Progenitor cell of endocrine pancreas (in vitro differentiated cells): ENCODE measurements around the gene ST6GALNAC4. TPM values are rescaled to one million over a fixed set of nuclear protein-coding genes. Genes with fewer than 3 reads are reported as not detected.

ENCODE experiments used
- DNase-seq: peaks from one replicate; pipeline ENCODE4 v3.0.0; 2021; ENCODE audit warnings: low spot score; ENCODE audit not compliant: unreplicated experiment
- H3K27ac Mint-ChIP-seq: 2 replicates; pipeline ENCODE4 v1.8.0; 2021; ENCODE audit warnings: mild to moderate bottlenecking, moderate library complexity, mixed read lengths
- H3K27me3 Mint-ChIP-seq: 2 replicates; pipeline ENCODE4 v1.8.0; 2021; ENCODE audit warnings: mixed read lengths
- H3K36me3 Mint-ChIP-seq: 2 replicates; pipeline ENCODE4 v1.8.0; 2022; ENCODE audit warnings: mixed read lengths; ENCODE audit not compliant: insufficient read depth
- H3K4me1 Mint-ChIP-seq: 2 replicates; pipeline ENCODE4 v1.8.0; 2021; ENCODE audit warnings: low read depth, mixed read lengths
- H3K4me3 Mint-ChIP-seq: 2 replicates; pipeline ENCODE4 v1.8.0; 2021; ENCODE audit warnings: low read depth, mild to moderate bottlenecking, moderate library complexity, mixed read lengths
- H3K9me3 Mint-ChIP-seq: 2 replicates; pipeline ENCODE4 v1.8.0; 2021; ENCODE audit warnings: low read depth, mixed read lengths
- total RNA-seq: library from RNA; stranded (reverse); gene quantifications from 2 replicates; pipeline ENCODE4 v1.2.1, GENCODE V29; 2021
- TF ChIP-seq, protein P1 (sequence below): fragments of 200-600 bp; sonication (generic); IDR thresholded peaks from one replicate; pipeline ENCODE4 v1.5.0; 2021; ENCODE audit warnings: antibody characterized with exemption, mild to moderate bottlenecking; ENCODE audit not compliant: unreplicated experiment

The ST6GALNAC4 gene
- total RNA-seq, 1 donor from 2014 or later: 7.7 TPM

DNA sequence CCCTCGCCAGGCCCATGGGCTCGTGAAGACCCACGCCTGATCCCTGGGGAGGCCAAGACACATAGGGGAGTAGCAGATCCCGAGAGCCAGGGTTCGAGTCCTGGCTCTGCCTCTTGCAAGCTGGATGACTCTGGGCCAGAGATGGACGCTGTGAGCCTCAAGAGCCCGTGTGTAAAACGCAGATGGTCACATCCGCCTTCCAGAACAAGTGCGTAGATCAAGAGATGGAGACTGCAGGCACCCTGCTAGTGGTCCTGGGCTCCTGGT, 8.2 kb downstream of the ST6GALNAC4 start:
- Mint-ChIP-seq H3K27me3 (no peaks in the 10 kb centered on the region), H3K9me3 (no peaks in the 10 kb centered on the region)
- TF ChIP-seq, protein P1, sequence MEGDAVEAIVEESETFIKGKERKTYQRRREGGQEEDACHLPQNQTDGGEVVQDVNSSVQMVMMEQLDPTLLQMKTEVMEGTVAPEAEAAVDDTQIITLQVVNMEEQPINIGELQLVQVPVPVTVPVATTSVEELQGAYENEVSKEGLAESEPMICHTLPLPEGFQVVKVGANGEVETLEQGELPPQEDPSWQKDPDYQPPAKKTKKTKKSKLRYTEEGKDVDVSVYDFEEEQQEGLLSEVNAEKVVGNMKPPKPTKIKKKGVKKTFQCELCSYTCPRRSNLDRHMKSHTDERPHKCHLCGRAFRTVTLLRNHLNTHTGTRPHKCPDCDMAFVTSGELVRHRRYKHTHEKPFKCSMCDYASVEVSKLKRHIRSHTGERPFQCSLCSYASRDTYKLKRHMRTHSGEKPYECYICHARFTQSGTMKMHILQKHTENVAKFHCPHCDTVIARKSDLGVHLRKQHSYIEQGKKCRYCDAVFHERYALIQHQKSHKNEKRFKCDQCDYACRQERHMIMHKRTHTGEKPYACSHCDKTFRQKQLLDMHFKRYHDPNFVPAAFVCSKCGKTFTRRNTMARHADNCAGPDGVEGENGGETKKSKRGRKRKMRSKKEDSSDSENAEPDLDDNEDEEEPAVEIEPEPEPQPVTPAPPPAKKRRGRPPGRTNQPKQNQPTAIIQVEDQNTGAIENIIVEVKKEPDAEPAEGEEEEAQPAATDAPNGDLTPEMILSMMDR: no peak

DNA sequence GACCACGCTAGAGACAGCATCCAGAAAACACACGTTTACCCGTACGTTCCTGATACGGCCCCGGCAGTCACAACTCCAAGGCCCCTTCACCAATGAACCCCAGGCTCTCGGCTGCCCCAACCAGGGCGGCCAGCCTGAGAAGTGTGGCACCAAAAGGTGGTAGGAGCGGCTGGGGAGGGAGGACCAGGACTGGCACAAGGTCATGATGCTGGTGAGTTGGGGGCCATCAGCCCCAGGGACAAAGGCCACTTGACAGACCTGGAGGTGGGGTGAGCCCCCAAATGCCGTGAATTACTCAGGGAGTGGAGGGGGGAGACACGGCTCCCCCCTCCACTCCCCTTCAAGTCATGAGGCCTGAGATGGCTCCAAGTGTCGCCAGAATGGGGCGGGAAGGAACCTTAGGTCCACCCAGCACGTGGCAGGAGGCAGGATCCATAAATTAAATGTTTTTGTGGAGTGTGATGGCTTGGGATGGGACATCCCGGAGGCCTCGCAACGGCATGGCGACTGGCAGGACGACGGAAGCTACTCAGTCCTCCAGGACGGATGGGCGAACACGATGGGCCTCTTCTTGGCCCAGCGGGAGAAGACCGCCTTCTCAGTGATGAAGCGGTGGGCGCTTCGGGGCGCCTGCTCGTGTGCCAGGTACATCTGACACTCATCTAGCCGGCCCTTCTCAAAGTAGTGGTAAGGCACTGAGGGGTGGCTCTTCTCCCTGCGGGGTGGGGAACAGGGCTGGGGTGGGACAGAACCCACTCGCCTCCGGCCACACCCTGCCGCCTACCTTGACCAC, 8.8 kb downstream of the ST6GALNAC4 start:
- TF ChIP-seq, protein P1: no peak
- Mint-ChIP-seq H3K36me3 (peaks cover 1% of the 10 kb centered on the region), H3K27ac (no peak overlapping the region), H3K4me1 (peaks cover 10% of the 10 kb centered on the region), H3K9me3 (no peaks in the 10 kb centered on the region), H3K4me3 (no peak overlapping the region), H3K27me3 (no peaks in the 10 kb centered on the region)
- DNase-seq: no peak

More for the DNA sequence above, 8.2 kb downstream of the ST6GALNAC4 start:
- Mint-ChIP-seq H3K4me3 (no peak overlapping the region), H3K36me3 (peaks cover 1% of the 10 kb centered on the region), H3K4me1 (peaks cover 10% of the 10 kb centered on the region), H3K27ac (no peak overlapping the region)
- no peak for DNase-seq

DNA sequence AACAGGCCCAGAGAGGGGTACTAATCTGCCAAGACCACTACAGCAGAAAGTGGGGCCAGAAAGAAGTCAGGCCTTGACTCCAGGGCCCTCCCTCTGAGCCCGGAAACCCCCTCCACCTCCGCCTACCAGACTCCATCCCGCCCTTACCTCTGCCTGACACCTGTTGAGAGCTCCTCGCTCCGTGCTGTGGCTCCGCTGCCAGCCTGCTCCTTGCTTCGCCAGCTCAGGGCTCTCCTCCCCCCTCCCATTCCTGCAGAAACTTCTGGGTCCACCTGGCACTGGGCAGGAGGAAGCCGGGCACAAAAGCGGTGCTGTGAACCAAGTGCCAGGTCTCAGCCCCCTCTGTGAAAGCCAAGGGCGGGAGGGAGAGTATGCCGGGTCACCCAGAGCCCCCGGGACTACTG, 11.1 kb downstream of the ST6GALNAC4 start:
- TF ChIP-seq, protein P1: no peak
- Mint-ChIP-seq H3K36me3 (no peaks in the 10 kb centered on the region), H3K4me1 (peaks cover 7% of the 10 kb centered on the region), H3K27ac (no peak overlapping the region), H3K27me3 (no peaks in the 10 kb centered on the region), H3K9me3 (no peaks in the 10 kb centered on the region), H3K4me3 (no peak overlapping the region)
- DNase-seq: no peak

DNA sequence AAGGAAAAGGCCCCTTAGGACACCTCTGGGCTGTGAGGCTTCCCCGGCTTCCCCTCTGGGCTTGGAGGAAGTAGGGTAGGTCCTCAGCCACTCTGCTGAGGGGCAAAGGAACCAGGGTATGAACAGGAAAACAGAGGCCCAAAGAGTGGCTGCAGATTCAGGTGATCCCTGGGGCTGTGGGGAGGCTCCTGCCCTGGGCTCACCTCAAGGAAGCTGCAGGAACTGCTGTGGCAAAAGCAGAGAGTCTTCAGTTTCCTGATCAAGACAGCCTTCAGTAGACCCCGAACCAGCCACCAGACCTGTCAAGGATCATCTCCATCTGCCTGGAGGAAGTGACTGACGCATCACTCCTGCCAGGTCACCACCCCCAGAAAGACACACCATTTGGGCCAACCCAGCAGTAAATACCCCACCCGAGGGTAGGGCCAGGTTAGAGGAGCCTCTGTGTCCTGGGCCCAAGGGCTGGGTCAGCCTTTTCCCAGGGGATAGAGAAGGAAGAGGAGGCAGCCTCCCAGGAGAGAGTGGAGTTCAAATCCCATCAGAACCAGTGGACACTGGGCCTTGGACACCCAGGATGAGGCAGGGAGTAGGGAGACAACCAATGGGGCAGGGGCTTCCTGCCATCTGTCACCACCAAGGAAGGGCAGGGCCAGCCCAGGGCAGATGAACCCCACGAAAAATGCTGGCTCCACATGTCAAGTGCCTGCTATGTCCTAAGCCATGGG, 11.7 kb downstream of the ST6GALNAC4 start:
- no peak for DNase-seq
- H3K4me1 Mint-ChIP-seq: peaks cover 7% of the 10 kb centered on the region
- TF ChIP-seq, protein P1: no peak
- no peaks in the 10 kb centered on the region for H3K36me3 Mint-ChIP-seq
- H3K27me3 Mint-ChIP-seq: no peaks in the 10 kb centered on the region
- no peaks in the 10 kb centered on the region for H3K9me3 Mint-ChIP-seq
- H3K27ac Mint-ChIP-seq: peak overlapping the region; percentile 52
- H3K4me3 Mint-ChIP-seq: no peak overlapping the region

DNA sequence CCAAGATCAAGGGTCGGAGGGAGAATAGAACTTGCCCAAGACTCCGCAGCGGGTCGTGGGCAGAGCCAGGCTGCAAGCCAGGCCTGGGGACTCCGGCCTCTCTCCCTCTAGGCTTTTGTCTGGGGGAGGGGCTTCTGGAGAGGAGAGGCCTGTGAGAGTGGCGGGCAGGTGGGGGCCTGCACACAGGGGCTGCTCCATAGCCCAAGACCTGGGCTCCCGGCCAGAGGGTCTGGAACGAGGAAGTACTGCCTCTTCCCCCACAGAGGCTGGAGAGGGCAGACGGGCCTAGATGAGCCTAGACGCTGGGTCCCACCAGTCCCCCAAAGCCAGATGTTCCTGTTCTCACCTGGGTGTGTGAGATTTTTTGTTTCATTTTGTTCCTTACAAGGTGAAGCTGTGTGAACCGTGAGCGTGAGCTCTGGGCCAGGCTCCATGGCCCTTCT, 12.3 kb downstream of the ST6GALNAC4 start:
- Mint-ChIP-seq H3K27ac (peak overlapping the region; percentile 52), H3K27me3 (no peaks in the 10 kb centered on the region), H3K4me1 (peaks cover 10% of the 10 kb centered on the region), H3K9me3 (no peaks in the 10 kb centered on the region), H3K4me3 (no peak overlapping the region), H3K36me3 (no peaks in the 10 kb centered on the region)
- TF ChIP-seq, protein P1: no peak
- DNase-seq: no peak
